GM19467 (cell line): ENCODE data around the gene C11orf16.
"Not testable (repeated sequence)": the region's sequence is repeated elsewhere in the genome, so short reads cannot be mapped to it uniquely, and the experiment has no call there.

ENCODE experiments used
- ATAC-seq: cut with Tn5 transposase; IDR thresholded peaks from one replicate; pipeline ENCODE4 v1.9.1; 2021; ENCODE audit warnings: mild to moderate bottlenecking, moderate library complexity; ENCODE audit not compliant: unreplicated experiment

C11orf16 gene

DNA sequence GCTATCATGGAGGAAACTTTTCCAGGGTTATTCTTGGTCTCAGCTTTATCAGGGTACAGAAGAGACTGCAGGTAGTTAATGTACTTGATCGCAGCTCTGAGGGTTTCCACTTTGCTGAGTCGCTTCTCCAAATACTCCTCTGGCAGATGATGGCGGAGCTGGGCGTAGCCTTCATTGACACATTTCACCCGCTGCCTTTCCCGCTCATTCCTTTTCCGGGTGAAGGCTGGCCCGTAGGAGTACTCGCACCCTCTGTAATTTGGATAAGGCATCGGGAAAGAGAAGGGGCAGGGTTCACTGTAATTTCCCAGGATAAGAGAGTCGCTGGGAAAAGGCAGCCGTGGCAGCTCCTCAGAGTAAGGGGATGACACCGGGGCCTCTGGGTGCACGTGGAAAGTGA lies 4.9 kb upstream of the C11orf16 start:
- ATAC-seq = no peak

DNA sequence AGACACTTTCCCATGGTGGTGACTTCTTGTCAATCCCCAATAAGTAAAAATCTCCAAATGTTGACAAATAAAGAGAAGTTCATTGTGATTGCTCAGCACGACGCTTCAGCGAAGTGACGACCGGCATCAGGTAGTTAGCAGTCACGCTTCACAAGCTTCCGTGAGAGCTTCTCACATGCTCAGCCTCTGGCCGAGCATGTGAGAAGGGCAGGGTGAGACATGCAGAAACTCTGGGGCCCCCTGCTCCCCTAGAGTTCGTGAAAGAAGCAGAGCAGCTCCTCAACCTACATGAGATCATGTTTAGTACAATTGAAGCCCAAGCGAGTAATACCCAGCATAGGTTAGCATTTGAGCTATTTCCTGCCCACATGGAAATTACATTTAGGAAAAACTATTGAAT lies 4.4 kb upstream of the C11orf16 start:
- ATAC-seq = no peak

DNA sequence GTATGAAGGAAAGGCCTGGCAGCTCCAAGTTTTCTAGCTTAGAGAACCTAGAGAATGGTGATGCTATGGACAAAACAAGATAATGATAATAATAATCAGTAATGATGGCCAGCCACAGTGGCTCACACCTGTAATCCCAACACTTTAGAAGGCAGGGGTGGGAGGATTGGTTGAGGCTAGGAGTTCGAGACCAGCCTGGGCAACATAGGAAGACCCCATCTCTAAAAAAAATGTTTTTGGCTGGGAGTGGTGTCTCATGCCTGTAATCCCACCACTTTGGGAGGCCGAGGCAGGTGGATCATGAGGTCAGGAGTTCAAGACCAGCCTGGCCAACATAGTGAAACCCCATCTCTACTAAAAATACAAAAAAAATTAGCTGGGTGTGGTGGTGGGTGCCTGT lies 3.0 kb upstream of the C11orf16 start:
- not testable (repeated sequence) for ATAC-seq

GRCh38 chr11:8934742-8935488 lies 2.2 kb upstream of the C11orf16 start:
- ATAC-seq = no peak

GRCh38 chr11:8933931-8934330 lies 1.2 kb upstream of the C11orf16 start:
- no peak for ATAC-seq

DNA sequence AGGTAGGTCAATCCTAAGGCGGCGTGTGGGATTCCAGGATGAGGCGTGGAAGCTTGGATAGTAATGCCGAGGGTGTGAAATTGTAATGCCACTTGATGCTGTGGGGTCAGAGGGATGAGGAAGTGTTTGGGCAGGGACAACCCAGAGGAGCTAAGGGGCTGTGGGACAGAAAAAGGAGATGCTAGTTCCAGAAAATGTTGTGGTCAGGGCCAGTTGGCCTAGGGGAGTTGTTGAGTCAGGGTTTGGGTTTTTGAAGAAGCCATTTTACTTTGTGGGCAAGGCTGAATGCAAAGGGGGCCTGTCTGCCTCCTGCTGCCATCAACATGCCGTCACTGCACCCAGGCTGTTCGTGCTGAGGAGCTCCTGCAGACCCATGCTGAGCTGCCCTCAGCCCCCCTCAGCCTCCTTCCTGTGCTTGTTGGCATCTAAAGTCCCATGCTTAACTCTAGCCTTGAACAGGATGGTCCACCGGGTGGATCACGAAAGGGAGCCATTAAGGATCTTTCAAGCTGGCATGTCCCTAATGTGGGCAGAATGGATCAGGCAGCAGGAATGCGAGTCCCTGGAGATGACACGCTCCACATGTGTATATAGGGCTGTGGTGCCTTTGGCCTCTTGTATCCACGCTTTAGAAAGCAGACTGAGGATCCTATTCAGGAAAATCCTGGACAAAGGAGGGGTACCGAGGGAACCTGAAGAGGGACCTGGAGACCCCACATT lies 2.1 kb downstream of the C11orf16 start:
- no peak for ATAC-seq

DNA sequence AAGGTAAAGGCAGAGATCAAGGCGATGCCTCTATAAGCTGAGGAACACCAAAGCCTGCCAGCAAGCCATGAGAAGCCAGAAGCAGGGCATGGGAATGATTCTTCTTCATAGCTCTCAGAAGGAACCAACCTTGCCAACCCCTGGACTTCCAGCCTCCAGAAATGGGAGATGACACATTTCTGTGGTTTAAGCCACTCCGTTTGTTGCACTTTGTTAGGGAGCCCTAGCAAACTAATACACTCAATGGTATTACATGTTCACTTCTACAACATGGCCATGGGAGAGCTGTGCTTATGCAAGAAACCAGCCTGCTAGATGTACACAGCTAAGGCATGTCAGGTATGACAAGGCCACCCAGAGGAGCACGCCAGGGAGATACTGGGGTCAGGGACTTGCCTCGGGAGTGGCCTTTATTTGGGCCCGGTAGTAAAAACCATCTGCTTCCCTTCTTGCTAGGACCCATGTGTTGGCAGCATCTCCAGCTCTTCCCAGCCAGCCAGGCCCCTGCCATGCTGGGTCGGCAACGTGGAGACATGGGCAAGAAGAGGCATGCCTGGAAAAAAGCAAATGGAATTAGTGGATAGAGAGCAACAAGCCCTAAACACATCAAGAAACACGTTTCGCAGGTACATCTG lies 3.6 kb downstream of the C11orf16 start:
- no peak for ATAC-seq

DNA sequence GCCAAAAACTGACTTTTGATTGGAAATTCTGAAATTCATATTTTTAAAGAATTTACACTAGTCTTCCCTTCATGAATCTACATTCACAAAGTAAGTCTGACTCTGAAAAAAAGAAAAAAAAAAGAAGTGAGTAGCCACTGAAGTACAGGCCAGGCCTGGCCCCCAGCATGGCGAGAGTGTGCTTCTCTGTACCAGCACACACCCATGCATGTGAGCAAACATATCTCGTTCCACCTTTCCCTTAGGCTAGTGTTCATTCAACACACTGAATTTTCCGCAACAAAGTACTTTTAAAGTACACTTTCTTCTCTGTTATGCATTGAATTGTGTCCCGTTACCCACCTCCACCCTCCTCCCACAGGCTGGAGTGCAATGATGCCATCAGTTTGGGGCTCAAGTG lies 4.5 kb downstream of the C11orf16 start:
- ATAC-seq = no peak

DNA sequence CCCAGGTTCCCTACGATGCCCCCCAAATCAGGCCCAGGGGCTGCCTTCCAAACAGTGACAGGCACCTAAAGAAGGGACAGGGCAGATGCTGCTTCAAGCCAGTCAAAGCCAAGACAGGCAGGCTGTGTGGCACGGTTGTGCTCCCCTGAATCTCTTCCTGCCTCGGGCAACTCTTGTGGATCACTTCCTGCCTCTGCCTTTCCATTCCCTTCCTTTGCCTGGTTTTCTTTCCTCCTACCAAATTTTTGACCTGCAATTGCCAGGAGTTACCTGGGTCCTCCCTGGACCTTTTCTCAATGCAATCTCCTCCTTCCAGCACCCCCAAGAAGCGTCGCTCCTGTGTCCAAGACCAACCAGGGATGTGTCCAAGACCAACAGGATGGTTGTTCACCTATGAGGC lies 5.5 kb downstream of the C11orf16 start:
- no peak for ATAC-seq

DNA sequence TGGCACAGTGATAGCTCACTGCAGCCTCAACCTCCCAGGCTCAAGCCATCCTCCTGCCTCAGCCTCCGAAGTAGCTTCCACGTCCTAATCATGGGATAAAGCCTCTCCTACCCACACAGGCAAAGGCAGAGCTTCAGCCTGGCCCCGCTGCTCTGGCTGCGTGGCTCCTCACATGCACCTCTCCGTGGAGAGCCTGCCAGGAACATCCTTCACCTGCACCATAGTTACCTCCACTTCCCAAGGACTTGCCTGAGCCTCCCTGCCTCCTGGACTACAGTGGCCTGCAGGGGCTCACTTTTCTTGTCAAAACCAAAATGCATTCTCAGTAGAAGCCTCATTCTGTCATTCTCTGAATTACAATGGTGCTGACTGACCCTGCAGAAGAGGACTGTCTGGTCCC lies 6.5 kb downstream of the C11orf16 start:
- ATAC-seq = no peak

- no peak for ATAC-seq
These were observed 7.0 kb downstream of the C11orf16 start for GRCh38 chr11:8925711-8926110.

GRCh38 chr11:8922691-8923090 lies 10.1 kb downstream of the C11orf16 start:
- no peak for ATAC-seq

DNA sequence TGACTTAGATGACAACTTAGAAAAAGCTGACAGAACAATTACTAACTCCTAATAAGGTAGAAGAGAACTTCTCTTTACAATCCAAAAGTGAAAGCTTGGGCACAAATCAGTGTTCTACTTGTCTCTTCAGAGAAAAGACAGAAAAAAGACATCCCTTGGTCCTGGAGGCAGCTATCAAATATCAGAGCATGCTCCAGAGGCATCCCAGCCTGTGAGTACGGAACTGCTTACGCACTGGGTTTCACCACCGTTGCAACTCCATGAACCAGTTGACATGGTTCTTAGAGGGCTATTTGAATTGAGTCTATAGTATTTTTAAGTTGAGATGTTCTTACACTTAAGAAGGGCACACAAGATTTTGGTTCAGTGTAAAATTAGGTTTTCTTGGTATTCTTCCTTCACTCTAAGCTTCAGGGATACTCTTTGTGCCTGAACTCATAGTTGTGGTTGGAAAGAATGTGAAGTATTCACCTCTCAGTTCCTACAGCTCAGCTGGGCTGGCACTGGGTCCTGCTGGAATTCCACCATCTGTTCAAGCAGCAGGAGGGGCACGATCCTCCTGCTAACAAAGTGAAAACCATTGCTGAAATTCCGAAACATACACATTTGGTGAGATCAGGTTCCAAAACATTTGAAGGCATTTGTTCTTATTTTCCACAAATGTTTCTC lies 15.5 kb downstream of the C11orf16 start:
- ATAC-seq = no peak

- ATAC-seq = no peak
These were observed 18.1 kb downstream of the C11orf16 start for GRCh38 chr11:8914661-8915018.

GRCh38 chr11:8913961-8914660 lies 18.6 kb downstream of the C11orf16 start:
- no peak for ATAC-seq

- peak; percentile 87 for ATAC-seq
These were observed 21.5 kb downstream of the C11orf16 start, which contains the start of gene AKIP1 for GRCh38 chr11:8911029-8911823. Gene AKIP1, plus strand, starts transcription at chr11:8911189. Its CDS starts 261 bp downstream, at chr11:8911450.

- ATAC-seq = peak; percentile 9
These were observed 22.1 kb downstream of the C11orf16 start for GRCh38 chr11:8910649-8911026.

GRCh38 chr11:8908099-8908498 lies 24.6 kb downstream of the C11orf16 start:
- ATAC-seq = no peak

GRCh38 chr11:8907116-8907515 lies 25.6 kb downstream of the C11orf16 start:
- no peak for ATAC-seq

DNA sequence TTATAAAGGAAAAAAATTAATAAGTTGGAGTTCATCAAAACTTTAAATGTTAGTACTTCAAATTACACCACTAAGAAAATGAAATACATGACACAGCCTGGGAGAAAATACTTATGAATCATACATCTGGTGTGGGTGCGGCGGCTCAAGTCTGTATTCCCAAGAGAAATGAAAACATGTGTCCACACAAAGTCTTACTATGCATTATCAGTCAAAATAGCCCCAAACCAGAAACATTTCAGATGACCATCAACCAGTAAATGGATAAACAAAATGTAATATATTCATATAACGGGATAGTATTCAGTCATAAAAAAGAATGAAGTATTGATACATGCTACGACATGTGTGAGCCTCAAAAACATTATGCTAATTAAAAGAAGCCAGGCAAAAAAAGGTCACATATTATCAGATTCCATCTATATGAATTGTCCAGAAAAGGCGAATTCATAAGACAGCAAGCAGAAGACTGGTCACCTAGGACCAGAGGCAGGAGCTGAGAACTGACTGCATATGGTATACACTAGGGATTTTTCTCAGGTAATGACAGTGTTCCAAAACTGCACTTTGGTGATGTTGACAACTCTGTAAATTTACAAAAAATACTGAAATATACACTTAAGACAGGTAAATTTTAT lies 27.1 kb downstream of the C11orf16 start:
- ATAC-seq = no peak
